HepG2 (cell line): Measurements from ENCODE around the gene TBC1D14. TPM values are rescaled to one million over a fixed set of nuclear protein-coding genes. Genes with fewer than 3 reads are reported as not detected.

Experiments used
- AKAP8 ChIP-seq: sonication (generic); formaldehyde crosslinking; IDR thresholded peaks from 2 replicates; pipeline ENCODE4 v1.5.1; 2020; ENCODE audit warnings: mild to moderate bottlenecking, missing genetic modification reagents
- ETV6 ChIP-seq: sonication (generic); formaldehyde crosslinking; conservative IDR thresholded peaks from 2 replicates; pipeline ENCODE4 v1.4.0; 2020; ENCODE audit warnings: missing genetic modification reagents
- IRF2 ChIP-seq: IDR thresholded peaks from 2 replicates; pipeline ENCODE4 v1.6.1; 2018; ENCODE audit warnings: missing genetic modification reagents, missing compliant biosample characterization
- KMT2A ChIP-seq: sonication (generic); formaldehyde crosslinking; IDR thresholded peaks from 2 replicates; pipeline ENCODE4 v1.4.0; 2020; ENCODE audit warnings: missing genetic modification reagents
- PHF20 ChIP-seq: sonication (generic); formaldehyde crosslinking; IDR thresholded peaks from 2 replicates; pipeline ENCODE4 v1.5.0; 2020; ENCODE audit warnings: mild to moderate bottlenecking, missing genetic modification reagents
- RFX5 ChIP-seq: IDR thresholded peaks from 2 replicates; pipeline ENCODE4 v1.6.1; 2011; ENCODE audit warnings: low read depth, low read length, improper control_type of control experiment
- SALL1 ChIP-seq: sonication (generic); formaldehyde crosslinking; IDR thresholded peaks from 2 replicates; pipeline ENCODE4 v1.8.0; 2022; ENCODE audit warnings: mild to moderate bottlenecking, missing genetic modification reagents
- YEATS4 ChIP-seq: sonication (generic); formaldehyde crosslinking; IDR thresholded peaks from 2 replicates; pipeline ENCODE4 v1.4.0; 2020; ENCODE audit warnings: missing genetic modification reagents, borderline replicate concordance
- YY1 ChIP-seq: IDR thresholded peaks from 2 replicates; pipeline ENCODE4 v1.6.1; 2011; ENCODE audit warnings: low read length, low read depth, moderate library complexity, mild to moderate bottlenecking; ENCODE audit not compliant: insufficient read depth, insufficient replicate concordance
- ZNF260 ChIP-seq: sonication (generic); formaldehyde crosslinking; IDR thresholded peaks from 2 replicates; pipeline ENCODE4 v1.4.0; 2020; ENCODE audit warnings: missing genetic modification reagents, low read depth, mild to moderate bottlenecking, borderline replicate concordance
- ZNF382 ChIP-seq: sonication (generic); formaldehyde crosslinking; IDR thresholded peaks from 2 replicates; pipeline ENCODE4 v1.5.0; 2020; ENCODE audit warnings: missing genetic modification reagents, mild to moderate bottlenecking, borderline replicate concordance
- ZSCAN30 ChIP-seq: sonication (generic); formaldehyde crosslinking; IDR thresholded peaks from 2 replicates; pipeline ENCODE4 v1.5.0; 2020; ENCODE audit warnings: mild to moderate bottlenecking, missing genetic modification reagents
- polyA plus RNA-seq, 8 experiments: library from polyadenylated mRNA; depleted of rRNA in 3 of 8; stranded (reverse) in 7 of 8; unstranded in 1 of 8; fragments of >200 nt; fragmentation: Illumina TruSeq in 4 of 8; extraction: Trizol in 4 of 8; gene quantifications; 2 replicates each; pipeline versions ENCODE4 v1.2.1 to v1.2.3, GENCODE V29; 2011 to 2016; ENCODE audit warnings: low read depth in 4 of 8, missing spikeins in 1 of 8, mixed read lengths in 1 of 8; ENCODE audit not compliant: insufficient read depth in 1 of 8
- total RNA-seq, 5 experiments: library from RNA; depleted of rRNA; stranded (reverse); fragments of >200 nt; fragmentation: Illumina TruSeq; extraction: Trizol; gene quantifications; 2 replicates each; pipeline ENCODE4 v1.2.3, GENCODE V29; 2016; ENCODE audit warnings: low read depth in 1 of 5
- TF ChIP-seq, protein P1 (sequence below): sonication (generic); formaldehyde crosslinking; IDR thresholded peaks from 2 replicates; pipeline ENCODE4 v1.4.0; 2020; ENCODE audit warnings: missing genetic modification reagents, borderline replicate concordance
- TF ChIP-seq, protein P2 (sequence below): sonication (generic); formaldehyde crosslinking; IDR thresholded peaks from 2 replicates; pipeline ENCODE4 v1.5.0; 2020; ENCODE audit warnings: missing genetic modification reagents
- TF ChIP-seq, protein P3 (sequence below): sonication (generic); formaldehyde crosslinking; IDR thresholded peaks from 2 replicates; pipeline ENCODE4 v1.4.0; 2020; ENCODE audit warnings: mild to moderate bottlenecking, missing genetic modification reagents
- TF ChIP-seq, protein P4 (sequence below): sonication (generic); formaldehyde crosslinking; IDR thresholded peaks from 2 replicates; pipeline ENCODE4 v1.4.0; 2020; ENCODE audit warnings: missing genetic modification reagents
- TF ChIP-seq, protein P5 (sequence below): sonication (generic); formaldehyde crosslinking; IDR thresholded peaks from 2 replicates; pipeline ENCODE4 v1.8.1; 2023; ENCODE audit warnings: mild to moderate bottlenecking, missing genetic modification reagents

Gene TBC1D14
- total and polyA plus RNA-seq, 2 of the 13 experiments (the other 11 are each of a cell fraction or from before 2014, with no cell fraction given): 29.5 to 46.5 TPM

DNA sequence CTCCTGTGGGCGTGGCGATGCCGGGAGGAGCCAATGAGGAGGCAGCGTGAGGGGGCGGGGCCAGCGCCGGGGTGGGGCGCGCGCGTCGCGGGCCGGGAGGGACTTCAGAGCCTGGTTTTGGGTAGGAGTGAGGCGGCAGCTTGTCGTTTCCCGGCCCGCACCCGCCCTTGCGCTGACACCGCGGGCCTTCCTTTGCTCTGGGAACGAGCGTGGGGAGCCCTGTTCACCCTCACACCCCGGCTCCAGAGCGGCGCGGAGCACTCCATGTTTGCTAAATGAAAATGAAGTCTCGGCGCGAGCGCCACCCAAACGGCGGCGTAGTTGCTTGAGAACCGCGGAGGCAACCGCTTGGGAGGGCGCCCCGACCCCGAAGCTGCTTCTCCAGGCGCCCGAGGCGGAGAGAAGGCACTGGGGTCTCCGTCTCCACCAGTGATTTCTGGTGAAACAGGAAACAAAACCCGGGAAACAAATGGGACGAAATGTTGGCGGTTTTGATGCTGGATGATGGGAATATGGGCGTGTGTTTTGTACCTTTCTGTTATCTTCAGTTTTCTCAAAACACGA, 158.7 kb downstream of the TBC1D14 start (continued):
- TF ChIP-seq, protein P1, sequence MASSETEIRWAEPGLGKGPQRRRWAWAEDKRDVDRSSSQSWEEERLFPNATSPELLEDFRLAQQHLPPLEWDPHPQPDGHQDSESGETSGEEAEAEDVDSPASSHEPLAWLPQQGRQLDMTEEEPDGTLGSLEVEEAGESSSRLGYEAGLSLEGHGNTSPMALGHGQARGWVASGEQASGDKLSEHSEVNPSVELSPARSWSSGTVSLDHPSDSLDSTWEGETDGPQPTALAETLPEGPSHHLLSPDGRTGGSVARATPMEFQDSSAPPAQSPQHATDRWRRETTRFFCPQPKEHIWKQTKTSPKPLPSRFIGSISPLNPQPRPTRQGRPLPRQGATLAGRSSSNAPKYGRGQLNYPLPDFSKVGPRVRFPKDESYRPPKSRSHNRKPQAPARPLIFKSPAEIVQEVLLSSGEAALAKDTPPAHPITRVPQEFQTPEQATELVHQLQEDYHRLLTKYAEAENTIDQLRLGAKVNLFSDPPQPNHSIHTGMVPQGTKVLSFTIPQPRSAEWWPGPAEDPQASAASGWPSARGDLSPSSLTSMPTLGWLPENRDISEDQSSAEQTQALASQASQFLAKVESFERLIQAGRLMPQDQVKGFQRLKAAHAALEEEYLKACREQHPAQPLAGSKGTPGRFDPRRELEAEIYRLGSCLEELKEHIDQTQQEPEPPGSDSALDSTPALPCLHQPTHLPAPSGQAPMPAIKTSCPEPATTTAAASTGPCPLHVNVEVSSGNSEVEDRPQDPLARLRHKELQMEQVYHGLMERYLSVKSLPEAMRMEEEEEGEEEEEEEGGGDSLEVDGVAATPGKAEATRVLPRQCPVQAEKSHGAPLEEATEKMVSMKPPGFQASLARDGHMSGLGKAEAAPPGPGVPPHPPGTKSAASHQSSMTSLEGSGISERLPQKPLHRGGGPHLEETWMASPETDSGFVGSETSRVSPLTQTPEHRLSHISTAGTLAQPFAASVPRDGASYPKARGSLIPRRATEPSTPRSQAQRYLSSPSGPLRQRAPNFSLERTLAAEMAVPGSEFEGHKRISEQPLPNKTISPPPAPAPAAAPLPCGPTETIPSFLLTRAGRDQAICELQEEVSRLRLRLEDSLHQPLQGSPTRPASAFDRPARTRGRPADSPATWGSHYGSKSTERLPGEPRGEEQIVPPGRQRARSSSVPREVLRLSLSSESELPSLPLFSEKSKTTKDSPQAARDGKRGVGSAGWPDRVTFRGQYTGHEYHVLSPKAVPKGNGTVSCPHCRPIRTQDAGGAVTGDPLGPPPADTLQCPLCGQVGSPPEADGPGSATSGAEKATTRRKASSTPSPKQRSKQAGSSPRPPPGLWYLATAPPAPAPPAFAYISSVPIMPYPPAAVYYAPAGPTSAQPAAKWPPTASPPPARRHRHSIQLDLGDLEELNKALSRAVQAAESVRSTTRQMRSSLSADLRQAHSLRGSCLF (CRISPR knock-in tag): peak; percentile 29; the same call in 1 of the 2 replicates
- TF ChIP-seq KMT2A (CRISPR knock-in tag) (peak; percentile 39; the same call in 1 of the 2 replicates), IRF2 (CRISPR knock-in tag) (no peak), YY1 (no peak), RFX5 (no peak), ETV6 (CRISPR knock-in tag) (no peak; the same call in 1 of the 2 replicates), PHF20 (peak; percentile 6; the same call in 1 of the 2 replicates), SALL1 (CRISPR knock-in tag) (no peak; the same call in 1 of the 2 replicates), ZNF382 (CRISPR knock-in tag) (no peak), ZNF260 (CRISPR knock-in tag) (no peak), YEATS4 (CRISPR knock-in tag) (peak; percentile 52; the same call in 1 of the 2 replicates), AKAP8 (CRISPR knock-in tag) (no peak; the same call in 1 of the 2 replicates), ZSCAN30 (no peak)
- TF ChIP-seq, protein P2, sequence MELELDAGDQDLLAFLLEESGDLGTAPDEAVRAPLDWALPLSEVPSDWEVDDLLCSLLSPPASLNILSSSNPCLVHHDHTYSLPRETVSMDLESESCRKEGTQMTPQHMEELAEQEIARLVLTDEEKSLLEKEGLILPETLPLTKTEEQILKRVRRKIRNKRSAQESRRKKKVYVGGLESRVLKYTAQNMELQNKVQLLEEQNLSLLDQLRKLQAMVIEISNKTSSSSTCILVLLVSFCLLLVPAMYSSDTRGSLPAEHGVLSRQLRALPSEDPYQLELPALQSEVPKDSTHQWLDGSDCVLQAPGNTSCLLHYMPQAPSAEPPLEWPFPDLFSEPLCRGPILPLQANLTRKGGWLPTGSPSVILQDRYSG: no peak
- TF ChIP-seq, protein P3, sequence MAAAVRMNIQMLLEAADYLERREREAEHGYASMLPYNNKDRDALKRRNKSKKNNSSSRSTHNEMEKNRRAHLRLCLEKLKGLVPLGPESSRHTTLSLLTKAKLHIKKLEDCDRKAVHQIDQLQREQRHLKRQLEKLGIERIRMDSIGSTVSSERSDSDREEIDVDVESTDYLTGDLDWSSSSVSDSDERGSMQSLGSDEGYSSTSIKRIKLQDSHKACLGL (CRISPR knock-in tag): no peak; the same call in 1 of the 2 replicates
- TF ChIP-seq, protein P4, sequence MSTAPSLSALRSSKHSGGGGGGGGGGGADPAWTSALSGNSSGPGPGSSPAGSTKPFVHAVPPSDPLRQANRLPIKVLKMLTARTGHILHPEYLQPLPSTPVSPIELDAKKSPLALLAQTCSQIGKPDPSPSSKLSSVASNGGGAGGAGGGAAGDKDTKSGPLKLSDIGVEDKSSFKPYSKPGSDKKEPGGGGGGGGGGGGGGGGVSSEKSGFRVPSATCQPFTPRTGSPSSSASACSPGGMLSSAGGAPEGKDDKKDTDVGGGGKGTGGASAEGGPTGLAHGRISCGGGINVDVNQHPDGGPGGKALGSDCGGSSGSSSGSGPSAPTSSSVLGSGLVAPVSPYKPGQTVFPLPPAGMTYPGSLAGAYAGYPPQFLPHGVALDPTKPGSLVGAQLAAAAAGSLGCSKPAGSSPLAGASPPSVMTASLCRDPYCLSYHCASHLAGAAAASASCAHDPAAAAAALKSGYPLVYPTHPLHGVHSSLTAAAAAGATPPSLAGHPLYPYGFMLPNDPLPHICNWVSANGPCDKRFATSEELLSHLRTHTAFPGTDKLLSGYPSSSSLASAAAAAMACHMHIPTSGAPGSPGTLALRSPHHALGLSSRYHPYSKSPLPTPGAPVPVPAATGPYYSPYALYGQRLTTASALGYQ: 0 out of 2 replicates have a peak, but pooled peaks have one; percentile 15
- TF ChIP-seq, protein P5, sequence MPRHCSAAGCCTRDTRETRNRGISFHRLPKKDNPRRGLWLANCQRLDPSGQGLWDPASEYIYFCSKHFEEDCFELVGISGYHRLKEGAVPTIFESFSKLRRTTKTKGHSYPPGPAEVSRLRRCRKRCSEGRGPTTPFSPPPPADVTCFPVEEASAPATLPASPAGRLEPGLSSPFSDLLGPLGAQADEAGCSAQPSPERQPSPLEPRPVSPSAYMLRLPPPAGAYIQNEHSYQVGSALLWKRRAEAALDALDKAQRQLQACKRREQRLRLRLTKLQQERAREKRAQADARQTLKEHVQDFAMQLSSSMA (CRISPR knock-in tag): 0 out of 2 replicates have a peak, but pooled peaks have one; percentile 20
